Mammary epithelial cell (primary cell): ENCODE data around the gene RNF144B.

ENCODE experiments used
- CTCF ChIP-seq, 2 donors: IDR thresholded peaks in 1 of 2; conservative IDR thresholded peaks in 1 of 2; 2 replicates each; pipeline ENCODE4 v1.5.1; 2011 to 2012; ENCODE audit warnings: inconsistent platforms in 2 of 2, low read length in 2 of 2, mild to moderate bottlenecking in 2 of 2, control low read depth in 1 of 2, low read depth in 1 of 2; ENCODE audit not compliant: insufficient read depth in 1 of 2; ENCODE audit errors: extremely low read depth in 1 of 2
- EZH2 ChIP-seq: IDR thresholded peaks from 2 replicates; pipeline ENCODE4 v1.6.1; 2012; ENCODE audit warnings: low read length, inconsistent platforms, borderline replicate concordance

DNA sequence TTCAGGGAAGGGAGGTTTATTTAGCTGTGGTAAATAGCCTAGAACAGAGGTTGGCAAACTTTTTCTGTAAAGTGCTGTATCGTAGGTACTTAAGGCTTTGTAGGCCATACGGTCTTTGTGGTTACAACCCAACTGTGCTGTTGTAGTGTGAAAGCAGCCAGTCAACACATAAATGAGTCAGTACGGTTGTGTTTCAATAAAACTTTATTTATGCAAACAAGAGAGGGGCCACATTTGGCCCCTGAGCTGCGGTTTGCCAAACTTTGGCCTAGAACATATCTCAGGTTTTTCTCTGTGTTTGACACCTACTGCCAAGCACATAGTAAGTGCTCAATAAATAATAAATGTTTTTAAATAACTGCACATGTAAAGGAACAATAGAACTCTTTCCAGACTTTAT, 102.2 kb downstream of the RNF144B start:
- TF ChIP-seq CTCF (conservative IDR thresholded peaks at IDR 0.05 in 1 of 2, IDR thresholded peaks at IDR 0.05 in 1 of 2; ENCODE audit: extremely low read depth in 1 of 2, insufficient read depth in 1 of 2, low read depth in 1 of 2, low read length in 2 of 2) (no peak), EZH2 (no peak)
